Ovary (tissue), 3 donors: ENCODE data around the gene SLCO2B1.

Experiments
- POLR2A ChIP-seq: fragments of 450-650 bp; IDR thresholded peaks from one replicate; pipeline ENCODE4 v1.6.1; 2017; ENCODE audit warnings: antibody characterized with exemption, mild to moderate bottlenecking, moderate library complexity
- TF ChIP-seq, protein P1 (sequence below), 3 donors: fragments of 450-650 bp in 2 of 3; fragments of 200-600 bp in 1 of 3; IDR thresholded peaks; one replicate each; pipeline versions ENCODE4 v1.5.1 to v1.8.0; 2016 to 2022; ENCODE audit warnings: antibody characterized with exemption in 3 of 3, mild to moderate bottlenecking in 1 of 3
- donor health status: DM: no; HTN: no; CAD: no.

DNA sequence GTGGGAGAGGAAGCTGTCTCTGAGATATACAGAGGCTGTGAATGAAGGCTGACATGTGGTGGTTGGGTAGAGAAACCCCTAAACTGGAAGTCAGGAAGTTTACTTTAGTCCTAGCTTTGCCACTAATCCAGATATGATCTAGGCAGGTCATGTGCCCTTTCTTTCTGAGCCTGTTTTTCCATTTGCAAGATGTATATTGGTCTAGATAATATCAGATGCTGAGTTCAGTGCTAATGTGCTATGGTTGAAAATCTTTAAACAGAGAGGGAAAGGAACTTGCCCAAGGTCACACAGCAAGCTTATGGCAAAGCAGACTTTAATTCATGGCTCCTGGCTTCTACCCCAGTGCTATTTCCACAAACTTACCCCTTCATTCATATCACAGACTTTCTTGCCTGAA lies 63.9 kb downstream of the SLCO2B1 start:
- TF ChIP-seq, protein P1, sequence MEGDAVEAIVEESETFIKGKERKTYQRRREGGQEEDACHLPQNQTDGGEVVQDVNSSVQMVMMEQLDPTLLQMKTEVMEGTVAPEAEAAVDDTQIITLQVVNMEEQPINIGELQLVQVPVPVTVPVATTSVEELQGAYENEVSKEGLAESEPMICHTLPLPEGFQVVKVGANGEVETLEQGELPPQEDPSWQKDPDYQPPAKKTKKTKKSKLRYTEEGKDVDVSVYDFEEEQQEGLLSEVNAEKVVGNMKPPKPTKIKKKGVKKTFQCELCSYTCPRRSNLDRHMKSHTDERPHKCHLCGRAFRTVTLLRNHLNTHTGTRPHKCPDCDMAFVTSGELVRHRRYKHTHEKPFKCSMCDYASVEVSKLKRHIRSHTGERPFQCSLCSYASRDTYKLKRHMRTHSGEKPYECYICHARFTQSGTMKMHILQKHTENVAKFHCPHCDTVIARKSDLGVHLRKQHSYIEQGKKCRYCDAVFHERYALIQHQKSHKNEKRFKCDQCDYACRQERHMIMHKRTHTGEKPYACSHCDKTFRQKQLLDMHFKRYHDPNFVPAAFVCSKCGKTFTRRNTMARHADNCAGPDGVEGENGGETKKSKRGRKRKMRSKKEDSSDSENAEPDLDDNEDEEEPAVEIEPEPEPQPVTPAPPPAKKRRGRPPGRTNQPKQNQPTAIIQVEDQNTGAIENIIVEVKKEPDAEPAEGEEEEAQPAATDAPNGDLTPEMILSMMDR (IDR thresholded peaks at IDR 0.05), result no peak
- no peak for TF ChIP-seq POLR2A
